ENCODE measurements around the gene ZMYM4. TPM values are rescaled to one million over a fixed set of nuclear protein-coding genes. Genes with fewer than 3 reads are reported as not detected.

The ZMYM4 gene
- total and polyA plus RNA-seq, 10 of the 15 experiments (the other 5 are each of a cell fraction or from before 2014, with no cell fraction given) = 8.0 to 37.0 (median 28.1) TPM

- Histone ChIP-seq H3K4me1 (ENCODE audit: control insufficient read depth, insufficient read depth, low read length) (no peaks in the 10 kb centered on the region), H4K20me1 (ENCODE audit: control insufficient read depth, insufficient read depth) (no peaks in the 10 kb centered on the region), H3K4me3 (no peak overlapping the region), H3K27ac (ENCODE audit: control insufficient read depth, insufficient read depth) (no peak overlapping the region), H3K9ac (ENCODE audit: control insufficient read depth, insufficient read depth, low read length) (no peak overlapping the region), H3K79me2 (ENCODE audit: control insufficient read depth, insufficient read depth, low read length) (peaks cover 7% of the 10 kb centered on the region), H3K36me3 (ENCODE audit: control insufficient read depth in 2 of 2, insufficient read depth in 2 of 2, low read length in 1 of 2) (peaks cover 0 to 2% of the 10 kb centered on the region in 2 experiments; a peak in 2 of 4 replicates), H3K4me2 (ENCODE audit: control insufficient read depth, insufficient read depth) (no peak overlapping the region), H3K9me3 (replicated peaks; ENCODE audit: control insufficient read depth, insufficient read depth, low read length) (peaks cover 12% of the 10 kb centered on the region), H3K27me3 (replicated peaks in 1 of 2; ENCODE audit: control insufficient read depth in 2 of 2, insufficient read depth in 2 of 2, low read length in 1 of 2) (no peaks in the 10 kb centered on the region), H2AFZ (ENCODE audit: control insufficient read depth, low read depth, low read length) (no peak overlapping the region)
- ChIA-PET RAD21 (ENCODE audit: unreplicated experiment) (no interaction called here), SMC1A (ENCODE audit: uncharacterized antibody, unreplicated experiment) (interaction anchor here (0.6 kb wide), 1 partner anchor 301 kb away, joined by 3 read pairs; no protein-coding TSS in a partner anchor), POLR2A (interaction anchor here (0.6 kb wide), 1 partner anchor 539 kb away, joined by 5 read pairs; no protein-coding TSS in a partner anchor), CTCF (interaction anchor here (0.9 to 1.0 kb wide), 2 partner anchors 18 to 493 kb away, joined by 3 read pairs; no protein-coding TSS in a partner anchor)
- TF ChIP-seq ZNF274 (IDR thresholded peaks at IDR 0.05; ENCODE audit: insufficient read depth, insufficient read length) = no peak
- no peak for TF ChIP-seq CTCF (IDR thresholded peaks at IDR 0.05 in 2 of 3, conservative IDR thresholded peaks at IDR 0.05 in 1 of 3; ENCODE audit: control insufficient read depth in 2 of 3, extremely low read depth in 1 of 3, insufficient read depth in 1 of 3, low read depth in 3 of 3, low read length in 3 of 3)
- TF ChIP-seq IRF4 (IDR thresholded peaks at IDR 0.05; ENCODE audit: low read depth, low read length) = no peak
- no peak for TF ChIP-seq ZNF217 (IDR thresholded peaks at IDR 0.05)
- no peak for TF ChIP-seq TCF7 (IDR thresholded peaks at IDR 0.05; ENCODE audit: borderline replicate concordance)
- no peak for TF ChIP-seq SUPT20H (IDR thresholded peaks at IDR 0.05; ENCODE audit: borderline replicate concordance, control insufficient read depth, low read depth, low read length)
- TF ChIP-seq ELK1 (IDR thresholded peaks at IDR 0.05; ENCODE audit: low read depth, low read length) = no peak
- TF ChIP-seq USF2 (IDR thresholded peaks at IDR 0.05; ENCODE audit: borderline replicate concordance, low read depth, low read length) = no peak
- no peak for TF ChIP-seq RELA (IDR thresholded peaks at IDR 0.05; ENCODE audit: borderline replicate concordance, partially characterized antibody)
- no peak for TF ChIP-seq MEF2B (IDR thresholded peaks at IDR 0.05; ENCODE audit: partially characterized antibody, poor library complexity, severe bottlenecking)
- no peak for TF ChIP-seq EGR1 (IDR thresholded peaks at IDR 0.05; ENCODE audit: borderline replicate concordance in 1 of 2, low read depth in 2 of 2, low read length in 2 of 2)
- TF ChIP-seq GATAD2B (conservative IDR thresholded peaks at IDR 0.05; ENCODE audit: low read depth) = no peak
- no peak for TF ChIP-seq PAX5 (IDR thresholded peaks at IDR 0.05; ENCODE audit: borderline replicate concordance, low read depth, low read length)
- no peak for TF ChIP-seq CREB1 (IDR thresholded peaks at IDR 0.05; ENCODE audit: low read depth)
- no peak for TF ChIP-seq RUNX3 (IDR thresholded peaks at IDR 0.05; ENCODE audit: low read length)
- no peak for TF ChIP-seq SREBF1 (IDR thresholded peaks at IDR 0.05; ENCODE audit: low read length)
- intact Hi-C loops (cut with micrococcal nuclease; ENCODE audit: unreplicated experiment) = no loop called here
- in situ Hi-C loops (cut with MboI) = no loop called here
- ATAC-seq (no peak), FAIRE-seq (no peak), DNase-seq (ENCODE audit: low read depth, low spot score) (no peak)
- no TSS peak for BruUV-seq (replicated peaks)
These were observed 13.7 kb downstream of the ZMYM4 start for GRCh38 chr1:35282172-35282571.

All from GM12878 (cell line).